Measurements from ENCODE around the gene AK9.

The AK9 gene

GRCh38 chr6:109456710-109457561, 234.1 kb downstream of the AK9 start:
- peak; percentile 71 for DNase-seq (ENCODE audit: low read depth)

GRCh38 chr6:109456111-109456583, 234.9 kb downstream of the AK9 start:
- DNase-seq (ENCODE audit: low read depth) = no peak

GRCh38 chr6:109455437-109456110, 235.4 kb downstream of the AK9 start, which contains the start of gene MICAL1:
MICAL1 (minus strand) TSS chr6:109455772; CDS start chr6:109454196, 1,576 bp downstream.
- no peak for DNase-seq (ENCODE audit: low read depth)

- DNase-seq (ENCODE audit: low read depth) = no peak
Observed at GRCh38 chr6:109454496-109455436, 236.2 kb downstream of the AK9 start.

GRCh38 chr6:109453594-109454495, 237.2 kb downstream of the AK9 start:
- no peak for DNase-seq (ENCODE audit: low read depth)

GRCh38 chr6:109453156-109453555, 237.8 kb downstream of the AK9 start:
- DNase-seq (ENCODE audit: low read depth) = no peak

- no peak for DNase-seq (ENCODE audit: low read depth)
Observed at GRCh38 chr6:109452181-109452580, 238.8 kb downstream of the AK9 start.

GRCh38 chr6:109451376-109451775, 239.6 kb downstream of the AK9 start:
- DNase-seq (ENCODE audit: low read depth) = no peak

GRCh38 chr6:109450801-109451200, 240.2 kb downstream of the AK9 start:
- DNase-seq (ENCODE audit: low read depth) = no peak

GRCh38 chr6:109449795-109450673, 241.0 kb downstream of the AK9 start:
- DNase-seq (ENCODE audit: low read depth) = no peak

- DNase-seq (ENCODE audit: low read depth) = no peak
Observed at GRCh38 chr6:109449064-109449794, 241.8 kb downstream of the AK9 start.

- DNase-seq (ENCODE audit: low read depth) = no peak
Observed at GRCh38 chr6:109448615-109449014, 242.4 kb downstream of the AK9 start.

GRCh38 chr6:109447878-109448555, 243.0 kb downstream of the AK9 start:
- DNase-seq (ENCODE audit: low read depth) = no peak

- no peak for DNase-seq (ENCODE audit: low read depth)
Observed at GRCh38 chr6:109447087-109447486, 243.9 kb downstream of the AK9 start.

- DNase-seq (ENCODE audit: low read depth) = no peak
Observed at GRCh38 chr6:109446541-109446940, 244.5 kb downstream of the AK9 start.

- DNase-seq (ENCODE audit: low read depth) = no peak
Observed at GRCh38 chr6:109446072-109446471, 244.9 kb downstream of the AK9 start.

- DNase-seq (ENCODE audit: low read depth) = no peak
Observed at GRCh38 chr6:109445382-109445781, 245.6 kb downstream of the AK9 start.

- no peak for DNase-seq (ENCODE audit: low read depth)
Observed at GRCh38 chr6:109443425-109443950, 247.5 kb downstream of the AK9 start.
